ENCODE data around the gene CACNB2.
"Not testable (repeated sequence)": the region's sequence is repeated elsewhere in the genome, so short reads cannot be mapped to it uniquely, and the experiment has no call there.

The CACNB2 gene

GRCh38 chr10:18576586-18576985 is 436.4 kb downstream of the CACNB2 start:
- no peak for FAIRE-seq
- no peak for DNase-seq (ENCODE audit: insufficient read length, low spot score)
- TF ChIP-seq POLR2A (IDR thresholded peaks at IDR 0.05; ENCODE audit: low read depth, low read length): no peak
- no peak for TF ChIP-seq POU2F2 (IDR thresholded peaks at IDR 0.05; ENCODE audit: low read depth, low read length)
- TF ChIP-seq POLR2AphosphoS5 (IDR thresholded peaks at IDR 0.05; ENCODE audit: low read depth, low read length): no peak
- no peak for TF ChIP-seq TAF1 (IDR thresholded peaks at IDR 0.05; ENCODE audit: low read depth, low read length)
- TF ChIP-seq PAX5 (IDR thresholded peaks at IDR 0.05; ENCODE audit: insufficient read depth, low read length, severe bottlenecking): no peak
- TF ChIP-seq SPI1 (IDR thresholded peaks at IDR 0.05; ENCODE audit: low read depth, low read length): no peak

DNA sequence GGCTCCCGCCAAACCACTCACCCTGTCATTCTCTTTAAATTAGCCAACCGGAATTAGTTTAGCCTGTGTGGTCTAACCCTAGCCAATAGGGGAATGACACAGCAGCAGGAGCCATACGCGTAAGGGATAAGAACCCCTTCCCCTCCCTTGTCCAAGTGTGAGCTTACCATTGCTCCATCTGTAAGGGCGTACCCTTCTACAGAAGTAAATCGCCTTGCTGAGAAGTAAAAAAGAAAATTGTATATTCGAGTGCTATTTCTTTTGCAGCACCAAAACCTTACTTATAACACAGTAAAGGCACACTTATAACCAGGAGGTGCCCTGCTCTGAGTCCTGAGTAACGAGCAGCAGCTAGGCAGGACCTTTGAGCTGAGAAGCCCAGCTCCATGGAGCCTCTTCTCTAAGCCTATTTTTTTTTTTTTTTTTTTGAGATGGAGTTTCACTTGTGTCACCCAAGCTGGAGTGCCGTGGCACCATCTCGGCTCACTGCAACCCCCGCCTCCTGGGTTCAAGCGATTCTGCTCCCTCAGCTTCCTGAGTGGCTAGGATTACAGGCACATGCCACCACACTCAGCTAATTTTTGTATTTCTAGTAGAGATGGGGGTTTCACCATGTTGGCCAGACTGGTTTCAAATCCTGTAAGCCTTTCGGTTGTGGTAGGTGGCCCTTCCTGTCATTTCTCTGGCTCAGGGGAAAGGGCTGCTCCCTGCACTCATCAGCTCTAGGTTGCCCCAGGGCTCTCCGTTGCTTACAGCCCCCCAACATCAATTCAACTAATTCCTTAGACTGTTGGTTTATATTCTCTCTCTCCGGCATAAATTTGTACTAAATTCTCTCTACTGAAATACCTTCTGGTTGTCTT is 437.8 kb downstream of the CACNB2 start:
- FAIRE-seq (no peak), DNase-seq (ENCODE audit: insufficient read length, low spot score) (no peak)
- no peak for TF ChIP-seq SPI1 (IDR thresholded peaks at IDR 0.05; ENCODE audit: low read depth, low read length)
- no peak for TF ChIP-seq POLR2A (IDR thresholded peaks at IDR 0.05; ENCODE audit: low read depth, low read length)
- no peak for TF ChIP-seq TAF1 (IDR thresholded peaks at IDR 0.05; ENCODE audit: low read depth, low read length)
- TF ChIP-seq POLR2AphosphoS5 (IDR thresholded peaks at IDR 0.05; ENCODE audit: low read depth, low read length): no peak
- TF ChIP-seq POU2F2 (IDR thresholded peaks at IDR 0.05; ENCODE audit: low read depth, low read length): no peak
- no peak for TF ChIP-seq PAX5 (IDR thresholded peaks at IDR 0.05; ENCODE audit: insufficient read depth, low read length, severe bottlenecking)

DNA sequence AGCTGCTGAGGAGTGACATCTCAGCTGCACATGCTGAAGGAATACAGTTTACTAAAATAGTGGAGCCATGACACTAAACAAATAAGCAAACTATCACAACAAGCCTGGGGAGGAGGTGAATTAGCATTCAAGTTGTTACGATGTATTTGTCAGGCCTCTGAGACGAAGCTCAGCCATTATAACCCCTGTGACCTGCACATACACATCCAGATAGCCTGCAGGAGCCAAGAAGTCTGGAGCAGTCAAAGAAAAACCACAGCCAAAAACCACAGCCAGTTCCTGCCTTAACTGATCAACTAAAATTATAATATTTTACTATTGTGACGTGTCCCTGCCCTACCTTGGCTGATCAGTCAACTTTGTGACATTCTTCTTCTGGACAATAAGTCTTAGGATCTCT is 442.6 kb downstream of the CACNB2 start:
- no peak for DNase-seq (ENCODE audit: insufficient read length, low spot score)
- TF ChIP-seq PAX5 (IDR thresholded peaks at IDR 0.05; ENCODE audit: insufficient read depth, low read length, severe bottlenecking) (no peak), POLR2A (IDR thresholded peaks at IDR 0.05; ENCODE audit: low read depth, low read length) (no peak), POLR2AphosphoS5 (IDR thresholded peaks at IDR 0.05; ENCODE audit: low read depth, low read length) (no peak), POU2F2 (IDR thresholded peaks at IDR 0.05; ENCODE audit: low read depth, low read length) (no peak), SPI1 (IDR thresholded peaks at IDR 0.05; ENCODE audit: low read depth, low read length) (no peak), TAF1 (IDR thresholded peaks at IDR 0.05; ENCODE audit: low read depth, low read length) (no peak)
- FAIRE-seq: peak; percentile 23

DNA sequence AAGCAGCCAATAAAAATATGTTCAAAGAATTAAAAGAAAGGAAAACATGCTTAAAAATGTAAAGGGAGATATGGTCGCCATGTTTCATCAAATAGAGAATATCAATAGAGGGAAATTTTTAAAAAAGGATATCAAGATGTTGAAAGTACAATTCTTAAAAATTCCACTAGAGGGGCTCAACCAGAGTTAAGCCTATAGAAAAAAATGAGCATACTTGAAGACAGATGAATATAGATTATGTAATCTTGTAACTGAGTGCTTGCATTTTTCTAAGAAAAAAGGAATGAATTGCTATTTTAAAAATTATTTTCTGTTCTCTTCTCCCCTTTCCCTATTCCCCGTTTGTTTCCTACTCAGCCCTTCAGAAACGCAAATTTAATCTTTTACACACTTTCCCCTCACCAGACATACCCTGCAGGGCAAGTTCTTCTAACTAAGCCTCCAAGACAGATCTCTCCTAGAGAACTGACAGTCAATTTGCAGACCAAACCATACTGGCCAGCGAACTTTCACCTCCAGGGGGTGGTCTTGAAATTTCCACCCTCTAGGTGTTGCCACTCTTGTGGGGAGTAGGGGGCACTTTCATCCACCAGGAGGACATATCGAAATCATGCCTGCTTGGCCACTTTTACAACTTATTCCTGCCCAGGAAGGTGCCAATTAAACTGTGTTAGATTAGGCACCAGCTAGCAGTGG is 443.5 kb downstream of the CACNB2 start:
- FAIRE-seq: no peak
- DNase-seq (ENCODE audit: insufficient read length, low spot score): no peak
- TF ChIP-seq TAF1 (IDR thresholded peaks at IDR 0.05; ENCODE audit: low read depth, low read length) (no peak), PAX5 (IDR thresholded peaks at IDR 0.05; ENCODE audit: insufficient read depth, low read length, severe bottlenecking) (no peak), POLR2AphosphoS5 (IDR thresholded peaks at IDR 0.05; ENCODE audit: low read depth, low read length) (no peak), POLR2A (IDR thresholded peaks at IDR 0.05; ENCODE audit: low read depth, low read length) (no peak), POU2F2 (IDR thresholded peaks at IDR 0.05; ENCODE audit: low read depth, low read length) (no peak), SPI1 (IDR thresholded peaks at IDR 0.05; ENCODE audit: low read depth, low read length) (no peak)

GRCh38 chr10:18586637-18587036 is 446.4 kb downstream of the CACNB2 start:
- DNase-seq (ENCODE audit: insufficient read length, low spot score); FAIRE-seq: not testable (repeated sequence)

DNA sequence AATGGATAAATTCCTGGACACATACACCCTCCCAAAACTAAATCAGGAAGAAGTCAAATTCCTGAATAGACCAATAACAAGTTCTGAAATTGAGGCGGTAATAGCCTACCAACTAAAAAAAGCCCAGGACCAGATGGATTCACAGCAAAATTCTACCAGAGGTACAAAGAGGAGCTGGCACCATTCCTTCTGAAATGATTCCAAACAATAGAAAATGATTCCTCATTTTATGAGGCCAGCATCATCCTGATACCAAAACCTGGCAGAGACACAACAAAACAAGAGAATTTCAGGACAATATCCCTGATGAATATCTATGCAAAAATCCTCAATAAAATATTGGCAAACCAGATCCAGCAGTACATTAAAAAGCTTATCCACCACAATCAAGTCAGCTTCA is 450.9 kb downstream of the CACNB2 start:
- DNase-seq (ENCODE audit: insufficient read length, low spot score); FAIRE-seq: not testable (repeated sequence)
